SK-N-SH (cell line): ENCODE measurements around the gene MYADML2. TPM values are rescaled to one million over a fixed set of nuclear protein-coding genes. Genes with fewer than 3 reads are reported as not detected.

Experiments used
- CTCF ChIA-PET: fragments of 300-600, 350-600 bp; formaldehyde crosslinking; extraction: SDS; loops from one replicate; lab custom pipeline; 2021; lab: Yijun Ruan, JAX
- POLR2A ChIA-PET: fragments of 350-600 bp; sonication (Branson Sonifier 250); formaldehyde crosslinking; extraction: SDS; loops from one replicate; lab custom pipeline; 2020; ENCODE audit warnings: antibody characterized with exemption, inconsistent platforms; lab: Yijun Ruan, JAX
- DNase-seq: peaks from one replicate; pipeline ENCODE4 v3.0.0; 2012
- H2AFZ ChIP-seq: fragments of 200-600 bp; sonication (generic); 2 replicates; pipeline ENCODE4 v1.8.1; 2016; ENCODE audit warnings: antibody characterized with exemption, mild to moderate bottlenecking, low read depth
- H3F3A ChIP-seq: fragments of 200-600 bp; sonication (generic); replicated peaks from 2 replicates; pipeline ENCODE3; 2016; ENCODE audit warnings: antibody characterized with exemption, mild to moderate bottlenecking; ENCODE audit not compliant: insufficient read depth
- H3K27ac ChIP-seq, 2 experiments: fragments of 200-500 bp in 1 of 2; fragments of 200-600 bp in 1 of 2; sonication (Bioruptor generic) in 1 of 2; sonication (generic), shearing (Covaris generic) in 1 of 2; 2 replicates each; pipeline versions ENCODE4 v1.5.1 to v1.6.1; 2014 to 2016; ENCODE audit warnings: low read depth in 2 of 2, inconsistent platforms in 1 of 2, low read length in 1 of 2, mild to moderate bottlenecking in 1 of 2, mixed read lengths in 1 of 2
- H3K27me3 ChIP-seq: fragments of 200-600 bp; sonication (generic), shearing (Covaris generic); 2 replicates; pipeline ENCODE4 v1.6.1; 2016; ENCODE audit warnings: mixed run types; ENCODE audit not compliant: insufficient read depth
- H3K36me3 ChIP-seq, 2 experiments: fragments of 200-500 bp in 1 of 2; fragments of 200-600 bp in 1 of 2; sonication (Bioruptor generic) in 1 of 2; sonication (generic) in 1 of 2; replicated peaks in 1 of 2; 2 replicates each; pipeline versions ENCODE3 to v1.5.1; 2014 to 2016; ENCODE audit warnings: low read length in 1 of 2, mild to moderate bottlenecking in 1 of 2; ENCODE audit not compliant: insufficient read depth in 2 of 2, control insufficient read depth in 1 of 2
- H3K4me1 ChIP-seq, 2 experiments: fragments of 200-500 bp in 1 of 2; fragments of 200-600 bp in 1 of 2; sonication (Bioruptor generic) in 1 of 2; sonication (generic), shearing (Covaris generic) in 1 of 2; 2 replicates each; pipeline versions ENCODE4 v1.5.1 to v1.6.1; 2014 to 2016; ENCODE audit warnings: low read depth in 1 of 2, low read length in 1 of 2, mixed run types in 1 of 2; ENCODE audit not compliant: insufficient read depth in 2 of 2, control insufficient read depth in 1 of 2
- H3K4me2 ChIP-seq: fragments of 200-600 bp; sonication (generic), shearing (Covaris generic); 2 replicates; pipeline ENCODE4 v1.6.1; 2017; ENCODE audit warnings: mixed run types
- H3K4me3 ChIP-seq, 2 experiments: fragments of 200-500 bp in 1 of 2; fragments of 200-600 bp in 1 of 2; sonication (Bioruptor generic) in 1 of 2; sonication (generic), shearing (Covaris generic) in 1 of 2; 2 replicates each; pipeline versions ENCODE4 v1.5.1 to v1.8.1; 2014 to 2016; ENCODE audit warnings: low read depth in 2 of 2, inconsistent platforms in 1 of 2, low read length in 1 of 2, mild to moderate bottlenecking in 1 of 2, mixed read lengths in 1 of 2, moderate library complexity in 1 of 2
- H3K79me2 ChIP-seq: fragments of 200-600 bp; sonication (generic); 2 replicates; pipeline ENCODE4 v1.8.1; 2017; ENCODE audit warnings: mild to moderate bottlenecking; ENCODE audit not compliant: insufficient read depth
- H3K9ac ChIP-seq: fragments of 200-600 bp; sonication (generic); 2 replicates; pipeline ENCODE4 v1.6.1; 2017; ENCODE audit warnings: mixed run types
- H3K9me2 ChIP-seq: fragments of 200-600 bp; sonication (generic); 2 replicates; pipeline ENCODE4 v1.6.1; 2017; ENCODE audit warnings: mixed run types
- H3K9me3 ChIP-seq: fragments of 200-600 bp; sonication (generic); 2 replicates; pipeline ENCODE4 v1.6.1; 2017; ENCODE audit warnings: mixed run types, mild to moderate bottlenecking, moderate library complexity
- H4K20me1 ChIP-seq: fragments of 200-600 bp; sonication (generic); 2 replicates; pipeline ENCODE4 v1.6.1; 2017; ENCODE audit warnings: mild to moderate bottlenecking, mixed run types; ENCODE audit not compliant: insufficient read depth
- ELF1 ChIP-seq: IDR thresholded peaks from 2 replicates; pipeline ENCODE4 v1.4.0; 2012
- EP300 ChIP-seq, 2 experiments: IDR thresholded peaks; 2 replicates each; pipeline versions ENCODE4 v1.4.0 to v1.6.1; 2012; ENCODE audit warnings: borderline replicate concordance in 1 of 2, low read depth in 1 of 2, low read length in 1 of 2
- EZH2phosphoT487 ChIP-seq: fragments of 200-600 bp; sonication (generic); IDR thresholded peaks from 2 replicates; pipeline ENCODE4 v1.6.1; 2017; ENCODE audit warnings: low read depth, mixed run types, mild to moderate bottlenecking, antibody characterized with exemption, moderate library complexity, borderline replicate concordance
- FOSL2 ChIP-seq: IDR thresholded peaks from 2 replicates; pipeline ENCODE4 v1.4.0; 2012; ENCODE audit warnings: low read depth, mild to moderate bottlenecking, moderate library complexity, borderline replicate concordance
- FOXJ3 ChIP-seq: sonication (generic); formaldehyde crosslinking; IDR thresholded peaks from 2 replicates; pipeline ENCODE4 v1.5.1; 2020; ENCODE audit warnings: mild to moderate bottlenecking, missing genetic modification reagents
- FOXM1 ChIP-seq: IDR thresholded peaks from 2 replicates; pipeline ENCODE4 v1.4.0; 2012; ENCODE audit warnings: low read depth, mild to moderate bottlenecking
- GATA2 ChIP-seq: sonication (generic); formaldehyde crosslinking; IDR thresholded peaks from 2 replicates; pipeline ENCODE4 v1.5.0; 2020; ENCODE audit warnings: mild to moderate bottlenecking, missing genetic modification reagents
- JUND ChIP-seq: IDR thresholded peaks from 2 replicates; pipeline ENCODE4 v1.4.0; 2012
- MAX ChIP-seq: IDR thresholded peaks from 2 replicates; pipeline ENCODE4 v1.4.0; 2012; ENCODE audit warnings: low read depth
- MEF2A ChIP-seq: IDR thresholded peaks from 2 replicates; pipeline ENCODE4 v1.4.0; 2012; ENCODE audit warnings: low read depth, borderline replicate concordance
- MXI1 ChIP-seq: IDR thresholded peaks from 2 replicates; pipeline ENCODE4 v1.6.1; 2012; ENCODE audit warnings: mild to moderate bottlenecking, low read depth, low read length, improper control_type of control experiment
- NFIC ChIP-seq: IDR thresholded peaks from 2 replicates; pipeline ENCODE4 v1.4.0; 2012; ENCODE audit warnings: borderline replicate concordance
- PBX3 ChIP-seq: IDR thresholded peaks from 2 replicates; pipeline ENCODE4; 2012
- RCOR1 ChIP-seq: fragments of 150-350 bp; IDR thresholded peaks from 2 replicates; pipeline ENCODE4 v1.6.1; 2017; ENCODE audit warnings: antibody characterized with exemption, low read length
- REST ChIP-seq: IDR thresholded peaks from 2 replicates; pipeline ENCODE4 v1.6.1; 2012; ENCODE audit warnings: mild to moderate bottlenecking, low read depth, low read length, moderate library complexity
- TAF1 ChIP-seq: IDR thresholded peaks from 2 replicates; pipeline ENCODE4 v1.6.1; 2012; ENCODE audit warnings: low read depth, mild to moderate bottlenecking, low read length, moderate library complexity, borderline replicate concordance
- USF1 ChIP-seq: IDR thresholded peaks from 2 replicates; pipeline ENCODE4 v1.4.0; 2012; ENCODE audit warnings: low read depth, borderline replicate concordance
- USF2 ChIP-seq: fragments of 150-350 bp; IDR thresholded peaks from 2 replicates; pipeline ENCODE4 v1.6.1; 2017; ENCODE audit warnings: antibody characterized with exemption, low read length, low read depth, borderline replicate concordance
- WGBS: methylation state at CpG from one replicate; pipeline ENCODE4 v1.1.6; 2017; ENCODE audit warnings: low lambda C conversion rate; 5-methylcytosine and 5-hydroxymethylcytosine counted together
- polyA plus RNA-seq, 3 experiments: library from polyadenylated mRNA; depleted of rRNA; stranded (reverse); fragments of >200 nt; gene quantifications; 2 replicates each; pipeline ENCODE4 v1.2.3, GENCODE V29; 2012

Gene MYADML2
- polyA plus RNA-seq, 1 of the 3 experiments (the other 2 are of a cell fraction) = not detected

GRCh38 chr17:81967533-81968395, 20.7 kb upstream of the MYADML2 start:
- peaks cover 0 to 31% of the 10 kb centered on the region in 2 experiments; a peak in 1 of 4 replicates for H3K4me1 ChIP-seq
- peak overlapping the region; percentile 22; the same call in 1 of the 2 replicates for H3K9ac ChIP-seq
- ChIA-PET CTCF (interaction anchor here (0.7 to 14.5 kb wide), 10 partner anchors 8 to 237 kb away, joined by 3 to 1216 read pairs (median 6); partner anchors contain the start of genes ASPSCR1, CENPX, DCXR and LRRC45), POLR2A (interaction anchor here (0.8 to 2.6 kb wide), 7 partner anchors 9 to 138 kb away, joined by 3 to 11 read pairs (median 3); partner anchors contain the start of genes ASPSCR1, CENPX and LRRC45)
- WGBS = 54% methylated on average over 24 of the region's 36 CpGs
- peaks cover 13% of the 10 kb centered on the region for H3F3A ChIP-seq
- peak overlapping the region; percentile 54 for H3K4me2 ChIP-seq
- no peak; the same call in 1 of the 2 replicates for TF ChIP-seq TAF1
- 0 out of 4 replicates have a peak, but pooled peaks of 1 of the 2 experiments have one; percentile 12 for TF ChIP-seq EP300 (IDR thresholded peaks at IDR 0.05; ENCODE audit: borderline replicate concordance in 1 of 2, low read depth in 1 of 2, low read length in 1 of 2)
- peak; percentile 91 for TF ChIP-seq USF1
- TF ChIP-seq FOSL2 = no peak
- TF ChIP-seq MXI1 = peak; percentile 95
- TF ChIP-seq MAX = peak; percentile 88
- TF ChIP-seq FOXJ3 (CRISPR knock-in tag) = peak; percentile 72; the same call in 1 of the 2 replicates
- peak; percentile 65 for TF ChIP-seq RCOR1
- peak; percentile 83 for TF ChIP-seq USF2
- TF ChIP-seq JUND = no peak
- no peaks in the 10 kb centered on the region for H3K79me2 ChIP-seq
- H3K9me3 ChIP-seq = peaks cover 3% of the 10 kb centered on the region; the same call in 1 of the 2 replicates
- no peaks in the 10 kb centered on the region for H3K9me2 ChIP-seq
- peak; percentile 97 for DNase-seq
- H3K36me3 ChIP-seq = no peaks in the 10 kb centered on the region
- H2AFZ ChIP-seq = peak overlapping the region; percentile 57; the same call in 1 of the 2 replicates
- no peaks in the 10 kb centered on the region for H4K20me1 ChIP-seq
- no peaks in the 10 kb centered on the region for H3K27me3 ChIP-seq
- H3K4me3 ChIP-seq = no peak overlapping the region
- peak overlapping the region in 1 of 2 experiments; percentile 84; a peak in 2 of 4 replicates for H3K27ac ChIP-seq

- H2AFZ ChIP-seq = no peak overlapping the region
- no peaks in the 10 kb centered on the region for H3K9me2 ChIP-seq
- H3K9me3 ChIP-seq = no peaks in the 10 kb centered on the region
- no peak overlapping the region for H3K4me3 ChIP-seq
- no peaks in the 10 kb centered on the region for H3K79me2 ChIP-seq
- H3K9ac ChIP-seq = no peak overlapping the region
- H3K4me1 ChIP-seq = peaks cover 0 to 31% of the 10 kb centered on the region in 2 experiments; a peak in 1 of 4 replicates
- H3K27me3 ChIP-seq = 0 out of 2 replicates have a peak, but pooled peaks cover 3% of the 10 kb centered on the region
- DNase-seq = no peak
- no peaks in the 10 kb centered on the region for H3K36me3 ChIP-seq
- 94% methylated on average over 4 of the region's 5 CpGs for WGBS
- peak overlapping the region in 1 of 2 experiments; percentile 84; a peak in 2 of 4 replicates for H3K27ac ChIP-seq
- H4K20me1 ChIP-seq = no peaks in the 10 kb centered on the region
- no peak overlapping the region for H3K4me2 ChIP-seq
- ChIA-PET POLR2A (interaction anchor here (0.8 to 2.6 kb wide), 6 partner anchors 10 to 139 kb away, joined by 3 to 11 read pairs (median 4); partner anchors contain the start of genes ASPSCR1, CENPX and LRRC45), CTCF (interaction anchor here (1.0 to 14.5 kb wide), 9 partner anchors 7 to 238 kb away, joined by 3 to 1216 read pairs (median 6); partner anchors contain the start of genes ASPSCR1, CENPX, DCXR and LRRC45)
- peaks cover 13% of the 10 kb centered on the region for H3F3A ChIP-seq
- no peak for TF ChIP-seq MEF2A
- no peak for TF ChIP-seq EZH2phosphoT487
- no peak for TF ChIP-seq REST
- no peak for TF ChIP-seq TAF1
- no peak for TF ChIP-seq FOXM1
- TF ChIP-seq FOXJ3 (CRISPR knock-in tag) = no peak
- TF ChIP-seq ELF1 = no peak
- TF ChIP-seq NFIC = no peak
- no peak for TF ChIP-seq PBX3
- TF ChIP-seq GATA2 (CRISPR knock-in tag) = no peak
Measured at GRCh38 chr17:81967244-81967532, 20.2 kb upstream of the MYADML2 start.
